GDM1 (cell line): ENCODE results near the gene ESRP2.
A peak's percentile ranks its signal among the peaks of the same experiment; 100 is the strongest.

Experiments
- DNase-seq: peaks from one replicate; lab custom pipeline; 2025; lab: John Stamatoyannopoulos, UW

Gene ESRP2

GRCh38 chr16:68235887-68236136 is at the start of gene ESRP2:
Gene ESRP2 (minus strand): TSS chr16:68236127. CDS start chr16:68236045, 82 bp downstream.
- no peak for DNase-seq

GRCh38 chr16:68285683-68286082 is 49.8 kb upstream of the ESRP2 start:
- no peak for DNase-seq

GRCh38 chr16:68284847-68285246 is 48.9 kb upstream of the ESRP2 start:
- DNase-seq = peak; percentile 38

- DNase-seq = no peak
These were observed 48.1 kb upstream of the ESRP2 start for GRCh38 chr16:68283801-68284598.

GRCh38 chr16:68283346-68283745 is 47.4 kb upstream of the ESRP2 start:
- DNase-seq = no peak

- DNase-seq = no peak
These were observed 46.1 kb upstream of the ESRP2 start for GRCh38 chr16:68282064-68282452.

GRCh38 chr16:68281368-68282063 is 45.6 kb upstream of the ESRP2 start:
- DNase-seq = no peak

GRCh38 chr16:68279726-68280558 is 44.0 kb upstream of the ESRP2 start:
- no peak for DNase-seq

GRCh38 chr16:68276223-68276622 is 40.3 kb upstream of the ESRP2 start:
- no peak for DNase-seq

GRCh38 chr16:68275611-68276191 is 39.8 kb upstream of the ESRP2 start:
- peak; percentile 72 for DNase-seq

- DNase-seq = no peak
These were observed 38.5 kb upstream of the ESRP2 start for GRCh38 chr16:68274441-68274840.

- no peak for DNase-seq
These were observed 38.0 kb upstream of the ESRP2 start for GRCh38 chr16:68273896-68274295.

- no peak for DNase-seq
These were observed 37.5 kb upstream of the ESRP2 start for GRCh38 chr16:68273459-68273858.

GRCh38 chr16:68272507-68273209 is 36.7 kb upstream of the ESRP2 start:
- DNase-seq = no peak

- no peak for DNase-seq
These were observed 34.4 kb upstream of the ESRP2 start for GRCh38 chr16:68270353-68270752.

- DNase-seq = no peak
These were observed 33.9 kb upstream of the ESRP2 start for GRCh38 chr16:68269793-68270192.

GRCh38 chr16:68267612-68268405 is 31.9 kb upstream of the ESRP2 start:
- DNase-seq = no peak

- DNase-seq = peak; percentile 1
These were observed 29.4 kb upstream of the ESRP2 start for GRCh38 chr16:68265078-68265920.

- peak; percentile 52 for DNase-seq
These were observed 28.5 kb upstream of the ESRP2 start, which contains the start of gene SLC7A6 for GRCh38 chr16:68264128-68265077. Gene SLC7A6 (plus strand): TSS chr16:68264526. CDS start chr16:68274727, 10,201 bp downstream.
